Osteocyte (in vitro differentiated cells): ENCODE data around the gene ADAMTS9. TPM values are rescaled to one million over a fixed set of nuclear protein-coding genes. Genes with fewer than 3 reads are reported as not detected.

Source experiments
- DNase-seq: peaks from one replicate; pipeline ENCODE4 v3.0.0; 2021; ENCODE audit warnings: mixed read lengths; ENCODE audit not compliant: unreplicated experiment; ENCODE audit errors: extremely low spot score
- H3K27ac Mint-ChIP-seq: one replicate; pipeline ENCODE4 v1.8.0; 2021; ENCODE audit warnings: mild to moderate bottlenecking, mixed read lengths; ENCODE audit not compliant: unreplicated experiment
- H3K27me3 Mint-ChIP-seq: one replicate; pipeline ENCODE4 v1.8.0; 2021; ENCODE audit warnings: mixed read lengths; ENCODE audit not compliant: unreplicated experiment
- H3K36me3 Mint-ChIP-seq: one replicate; pipeline ENCODE4 v1.8.0; 2021; ENCODE audit warnings: mixed read lengths; ENCODE audit not compliant: unreplicated experiment
- H3K4me1 Mint-ChIP-seq: one replicate; pipeline ENCODE4 v1.8.0; 2021; ENCODE audit warnings: mixed read lengths; ENCODE audit not compliant: unreplicated experiment
- H3K4me3 Mint-ChIP-seq: one replicate; pipeline ENCODE4 v1.8.0; 2021; ENCODE audit warnings: mild to moderate bottlenecking, moderate library complexity, mixed read lengths; ENCODE audit not compliant: unreplicated experiment
- H3K9me3 Mint-ChIP-seq: one replicate; pipeline ENCODE4 v1.8.0; 2021; ENCODE audit warnings: mixed read lengths; ENCODE audit not compliant: unreplicated experiment
- total RNA-seq: library from RNA; stranded (reverse); gene quantifications from 2 replicates; pipeline ENCODE4 v1.2.1, GENCODE V29; 2021
- TF ChIP-seq, protein P1 (sequence below): fragments of 200-600 bp; sonication (generic); IDR thresholded peaks from 2 replicates; pipeline ENCODE4 v1.5.0; 2021; ENCODE audit warnings: antibody characterized with exemption, mild to moderate bottlenecking, moderate library complexity

Gene ADAMTS9
- total RNA-seq, 1 donor from 2014 or later: 1.5 TPM

DNA sequence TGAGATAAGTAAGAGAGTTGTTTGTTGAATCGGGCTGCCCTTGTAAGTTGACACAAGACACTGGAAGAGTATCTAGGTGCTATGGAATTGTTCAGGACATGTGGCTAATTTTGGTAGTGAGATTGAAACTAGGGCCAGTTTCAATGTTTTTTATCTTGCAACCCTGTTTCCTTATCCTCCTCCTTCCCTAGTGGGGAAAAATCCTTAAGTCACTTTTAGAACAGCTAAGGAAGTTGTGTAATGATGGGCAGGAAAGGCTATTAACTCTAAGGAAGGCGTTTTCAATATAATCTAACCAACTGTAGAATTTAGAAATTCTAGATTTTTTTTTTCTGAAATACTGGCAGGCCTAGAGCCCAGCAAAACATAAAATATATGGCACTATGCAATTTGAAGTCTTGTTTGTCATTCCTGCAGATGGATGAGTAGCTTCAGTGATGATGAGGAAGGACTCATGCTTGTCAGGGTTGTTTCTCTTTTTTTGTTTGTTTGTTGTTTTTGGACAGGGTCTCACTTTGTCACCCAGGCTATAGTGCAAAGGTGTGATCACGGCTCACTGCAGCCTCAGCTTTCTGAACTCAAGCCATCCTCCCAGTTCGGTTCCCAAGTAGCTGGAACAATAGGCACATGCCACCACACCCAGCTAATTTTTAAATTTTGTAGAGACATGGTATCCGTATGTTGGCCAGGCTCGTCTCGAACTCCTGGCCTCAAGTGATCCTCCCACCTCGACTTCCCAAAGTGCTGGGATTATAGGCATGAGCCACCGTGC, 27.6 kb upstream of the ADAMTS9 start:
- no peak for DNase-seq
- H3K4me1 Mint-ChIP-seq: no peaks in the 10 kb centered on the region
- H3K9me3 Mint-ChIP-seq: no peaks in the 10 kb centered on the region
- H3K4me3 Mint-ChIP-seq: no peak overlapping the region
- no peaks in the 10 kb centered on the region for H3K36me3 Mint-ChIP-seq
- H3K27me3 Mint-ChIP-seq: peaks cover 38% of the 10 kb centered on the region
- H3K27ac Mint-ChIP-seq: no peak overlapping the region
- TF ChIP-seq, protein P1, sequence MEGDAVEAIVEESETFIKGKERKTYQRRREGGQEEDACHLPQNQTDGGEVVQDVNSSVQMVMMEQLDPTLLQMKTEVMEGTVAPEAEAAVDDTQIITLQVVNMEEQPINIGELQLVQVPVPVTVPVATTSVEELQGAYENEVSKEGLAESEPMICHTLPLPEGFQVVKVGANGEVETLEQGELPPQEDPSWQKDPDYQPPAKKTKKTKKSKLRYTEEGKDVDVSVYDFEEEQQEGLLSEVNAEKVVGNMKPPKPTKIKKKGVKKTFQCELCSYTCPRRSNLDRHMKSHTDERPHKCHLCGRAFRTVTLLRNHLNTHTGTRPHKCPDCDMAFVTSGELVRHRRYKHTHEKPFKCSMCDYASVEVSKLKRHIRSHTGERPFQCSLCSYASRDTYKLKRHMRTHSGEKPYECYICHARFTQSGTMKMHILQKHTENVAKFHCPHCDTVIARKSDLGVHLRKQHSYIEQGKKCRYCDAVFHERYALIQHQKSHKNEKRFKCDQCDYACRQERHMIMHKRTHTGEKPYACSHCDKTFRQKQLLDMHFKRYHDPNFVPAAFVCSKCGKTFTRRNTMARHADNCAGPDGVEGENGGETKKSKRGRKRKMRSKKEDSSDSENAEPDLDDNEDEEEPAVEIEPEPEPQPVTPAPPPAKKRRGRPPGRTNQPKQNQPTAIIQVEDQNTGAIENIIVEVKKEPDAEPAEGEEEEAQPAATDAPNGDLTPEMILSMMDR: no peak

DNA sequence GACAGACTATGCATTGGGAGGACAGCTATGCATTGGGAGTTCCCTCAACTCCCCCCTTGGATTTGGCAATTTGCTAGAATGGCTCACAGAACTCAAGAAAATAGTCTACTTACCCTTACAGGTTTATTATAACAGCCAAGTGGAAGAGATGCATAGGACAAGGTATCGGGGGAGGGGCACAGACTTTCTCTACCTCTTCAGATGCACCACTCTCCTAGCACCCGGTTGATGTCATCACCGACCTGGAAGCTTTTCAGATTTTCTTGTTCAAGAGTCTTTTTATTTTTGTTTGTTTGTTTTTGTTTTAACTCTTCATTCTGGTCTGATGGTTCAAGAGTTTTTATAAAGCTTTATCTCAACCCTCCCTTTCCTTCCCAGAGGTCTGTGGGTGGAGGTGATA, 20.7 kb upstream of the ADAMTS9 start:
- TF ChIP-seq, protein P1: no peak
- DNase-seq: no peak
- H3K36me3 Mint-ChIP-seq: no peaks in the 10 kb centered on the region
- no peaks in the 10 kb centered on the region for H3K4me1 Mint-ChIP-seq
- no peak overlapping the region for H3K4me3 Mint-ChIP-seq
- H3K27me3 Mint-ChIP-seq: peaks cover 47% of the 10 kb centered on the region
- H3K9me3 Mint-ChIP-seq: no peaks in the 10 kb centered on the region
- H3K27ac Mint-ChIP-seq: no peak overlapping the region

DNA sequence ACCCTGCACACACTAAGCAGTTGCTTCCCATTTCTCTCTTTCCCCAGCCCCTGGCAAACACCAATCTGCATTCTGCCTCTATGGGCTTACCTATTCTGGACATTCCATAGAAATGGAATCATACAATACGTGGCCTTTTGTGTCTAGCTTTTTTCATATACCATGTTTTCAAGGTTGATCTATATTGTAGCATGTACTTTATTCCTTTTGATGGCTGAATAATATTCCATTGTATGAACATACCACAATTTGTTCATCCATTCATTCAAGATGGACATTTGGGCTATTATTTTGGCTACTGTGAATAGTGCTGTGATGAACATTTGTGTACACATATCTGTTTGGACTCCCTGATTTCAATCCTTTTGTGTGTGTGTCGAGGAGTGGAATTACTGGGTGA, 18.1 kb upstream of the ADAMTS9 start:
- no peak for DNase-seq
- H3K4me1 Mint-ChIP-seq: no peaks in the 10 kb centered on the region
- TF ChIP-seq, protein P1: no peak
- no peaks in the 10 kb centered on the region for H3K36me3 Mint-ChIP-seq
- H3K4me3 Mint-ChIP-seq: no peak overlapping the region
- H3K27me3 Mint-ChIP-seq: peaks cover 43% of the 10 kb centered on the region
- no peaks in the 10 kb centered on the region for H3K9me3 Mint-ChIP-seq
- H3K27ac Mint-ChIP-seq: no peak overlapping the region

DNA sequence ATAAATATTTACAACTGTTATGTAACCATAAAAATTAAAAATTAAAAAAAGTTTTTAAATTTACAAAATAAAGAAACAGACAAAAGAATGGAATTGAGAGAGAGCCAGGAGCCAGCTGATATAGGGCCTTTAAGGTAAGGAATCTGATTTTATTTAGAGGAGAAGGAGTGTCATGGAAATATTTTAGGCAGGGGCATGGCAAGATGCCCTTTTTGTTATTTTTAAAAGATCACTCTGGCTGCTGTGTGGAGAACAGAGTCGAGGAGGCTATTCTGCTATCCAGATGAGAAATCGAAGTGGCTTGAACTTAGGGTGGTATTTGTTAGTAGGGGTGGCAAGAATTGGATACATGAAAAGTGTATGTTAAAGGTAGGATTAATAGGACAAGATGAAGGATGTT, 9.1 kb upstream of the ADAMTS9 start:
- no peak for DNase-seq
- no peak overlapping the region for H3K27ac Mint-ChIP-seq
- no peak overlapping the region for H3K4me3 Mint-ChIP-seq
- peaks cover 3% of the 10 kb centered on the region for H3K27me3 Mint-ChIP-seq
- H3K4me1 Mint-ChIP-seq: no peaks in the 10 kb centered on the region
- H3K36me3 Mint-ChIP-seq: no peaks in the 10 kb centered on the region
- TF ChIP-seq, protein P1: no peak
- no peaks in the 10 kb centered on the region for H3K9me3 Mint-ChIP-seq

DNA sequence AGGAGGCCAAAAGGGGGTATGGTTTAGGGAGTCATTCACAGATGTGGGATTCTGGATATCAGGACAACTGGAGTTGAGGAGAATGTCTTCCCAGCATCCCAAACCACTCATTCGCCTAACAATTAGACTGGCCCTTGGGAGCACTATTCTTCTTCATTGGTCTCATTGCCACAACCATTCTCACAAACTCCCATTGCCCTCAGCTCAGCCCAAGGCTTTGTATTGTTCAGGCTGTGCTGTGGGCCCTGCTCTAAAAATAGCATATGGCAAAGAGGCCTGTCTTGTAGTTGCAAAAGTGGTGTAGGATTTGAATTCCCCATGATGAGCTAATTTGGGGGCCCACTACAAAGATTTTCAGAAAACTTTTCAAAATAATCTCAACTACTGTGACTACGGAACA, 6.3 kb upstream of the ADAMTS9 start:
- Mint-ChIP-seq H3K4me3 (no peak overlapping the region), H3K27me3 (peaks cover 21% of the 10 kb centered on the region), H3K36me3 (no peaks in the 10 kb centered on the region), H3K27ac (no peak overlapping the region), H3K4me1 (no peaks in the 10 kb centered on the region), H3K9me3 (no peaks in the 10 kb centered on the region)
- TF ChIP-seq, protein P1: no peak
- no peak for DNase-seq
